SH-SY5Y (cell line): ENCODE data around the gene SLC35F1.

Experiments
- GATA2 ChIP-seq: IDR thresholded peaks from 2 replicates; pipeline ENCODE4 v1.6.1; 2011; ENCODE audit warnings: mild to moderate bottlenecking, low read depth, low read length
- GATA3 ChIP-seq: IDR thresholded peaks from 2 replicates; pipeline ENCODE4 v1.6.1; 2011; ENCODE audit warnings: low read depth, mild to moderate bottlenecking, low read length, moderate library complexity

DNA sequence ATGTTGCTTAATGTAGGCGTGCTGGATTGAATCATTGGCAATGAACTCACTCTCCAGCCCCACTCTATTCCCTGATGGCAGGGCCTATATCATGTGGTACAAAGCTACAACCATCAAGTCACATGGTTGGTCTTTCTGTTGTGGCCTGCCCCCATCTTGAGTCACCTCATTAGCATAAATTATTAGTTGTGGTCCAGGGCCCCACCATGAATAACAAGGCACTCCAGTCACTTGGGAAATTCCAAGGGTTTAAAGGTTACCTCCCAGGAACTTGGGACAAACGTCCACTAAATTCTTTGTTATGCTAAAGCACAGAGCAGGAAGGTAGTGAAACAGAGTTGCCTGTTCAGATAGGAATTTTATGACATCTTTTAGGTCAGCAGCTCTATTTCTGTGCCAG is 193.7 kb downstream of the SLC35F1 start:
- TF ChIP-seq GATA2 (no peak), GATA3 (no peak)
